Prostate gland (tissue), 2 donors: ENCODE results near the gene ATXN10.

Experiments
- CTCF ChIP-seq, 4 experiments: fragments of 200-600 bp in 2 of 4; fragments of 450-650 bp in 2 of 4; sonication (generic) in 2 of 4; IDR thresholded peaks; 1 replicate in 3 of 4; 2 replicates in 1 of 4; pipeline ENCODE4 v1.5.1; 2016 to 2019; ENCODE audit warnings: antibody characterized with exemption in 4 of 4, mild to moderate bottlenecking in 2 of 4, moderate library complexity in 2 of 4
- POLR2A ChIP-seq: fragments of 450-650 bp; IDR thresholded peaks from one replicate; pipeline ENCODE4 v1.6.1; 2016; ENCODE audit warnings: antibody characterized with exemption, mild to moderate bottlenecking
- POLR2AphosphoS5 ChIP-seq: sonication (generic); formaldehyde crosslinking; IDR thresholded peaks from one replicate; pipeline ENCODE4 v1.6.1; 2017; ENCODE audit warnings: antibody characterized with exemption

- TF ChIP-seq CTCF (IDR thresholded peaks at IDR 0.05) (no peak), POLR2A (no peak), POLR2AphosphoS5 (no peak)
These were observed 127.7 kb downstream of the ATXN10 start for GRCh38 chr22:45799291-45799690.
